ENCODE measurements around the gene HIRA.

The HIRA gene

DNA sequence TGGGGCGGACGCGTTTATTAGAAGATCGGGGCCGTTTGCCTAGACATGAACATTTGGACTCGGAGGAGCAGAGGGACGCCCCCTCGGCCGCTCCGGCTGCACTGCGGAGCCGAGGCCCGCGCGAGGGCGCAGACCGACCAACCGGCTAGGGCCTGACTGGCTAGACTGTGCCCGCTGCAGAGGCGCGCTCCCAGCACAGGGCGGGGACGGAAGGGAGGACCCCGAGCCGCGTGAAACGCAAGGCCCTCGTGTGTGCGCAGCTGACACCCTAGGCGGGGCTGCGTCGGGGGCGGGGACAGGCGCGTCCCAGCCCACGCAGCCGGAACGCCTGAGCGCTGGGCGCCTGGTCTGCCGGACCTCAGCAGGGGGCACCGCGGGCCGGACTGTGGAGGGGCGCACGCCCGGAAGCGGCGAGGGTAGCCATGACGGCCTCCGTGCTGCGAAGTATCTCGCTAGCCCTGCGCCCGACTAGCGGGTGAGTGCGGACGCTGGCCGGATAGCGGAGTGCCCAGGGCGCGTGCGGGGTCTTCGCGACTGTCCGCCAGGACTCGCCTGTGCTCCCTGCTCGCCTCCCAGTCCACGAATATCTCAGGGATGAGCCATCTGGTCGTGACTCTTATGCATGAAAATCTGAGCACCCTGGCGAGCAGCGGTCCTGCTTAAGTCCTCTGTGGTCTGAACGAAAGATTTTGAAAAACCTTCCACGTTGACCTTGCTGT, 759 bp upstream of the HIRA start, which contains the start of gene MRPL40:
TSS of gene MRPL40 (plus strand) at position 413 of the 719 bp plus-strand sequence. CDS start at position 423, 10 bp downstream.
- peak; percentile 97 for DNase-seq (ENCODE audit: low read depth)
- TF ChIP-seq, protein P1, sequence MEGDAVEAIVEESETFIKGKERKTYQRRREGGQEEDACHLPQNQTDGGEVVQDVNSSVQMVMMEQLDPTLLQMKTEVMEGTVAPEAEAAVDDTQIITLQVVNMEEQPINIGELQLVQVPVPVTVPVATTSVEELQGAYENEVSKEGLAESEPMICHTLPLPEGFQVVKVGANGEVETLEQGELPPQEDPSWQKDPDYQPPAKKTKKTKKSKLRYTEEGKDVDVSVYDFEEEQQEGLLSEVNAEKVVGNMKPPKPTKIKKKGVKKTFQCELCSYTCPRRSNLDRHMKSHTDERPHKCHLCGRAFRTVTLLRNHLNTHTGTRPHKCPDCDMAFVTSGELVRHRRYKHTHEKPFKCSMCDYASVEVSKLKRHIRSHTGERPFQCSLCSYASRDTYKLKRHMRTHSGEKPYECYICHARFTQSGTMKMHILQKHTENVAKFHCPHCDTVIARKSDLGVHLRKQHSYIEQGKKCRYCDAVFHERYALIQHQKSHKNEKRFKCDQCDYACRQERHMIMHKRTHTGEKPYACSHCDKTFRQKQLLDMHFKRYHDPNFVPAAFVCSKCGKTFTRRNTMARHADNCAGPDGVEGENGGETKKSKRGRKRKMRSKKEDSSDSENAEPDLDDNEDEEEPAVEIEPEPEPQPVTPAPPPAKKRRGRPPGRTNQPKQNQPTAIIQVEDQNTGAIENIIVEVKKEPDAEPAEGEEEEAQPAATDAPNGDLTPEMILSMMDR (conservative IDR thresholded peaks at IDR 0.05; ENCODE audit: low read depth, low read length), result no peak
- H3K4me3 ChIP-seq (ENCODE audit: low read depth, low read length), result peak within 1 kb of the TSS; percentile 83

DNA sequence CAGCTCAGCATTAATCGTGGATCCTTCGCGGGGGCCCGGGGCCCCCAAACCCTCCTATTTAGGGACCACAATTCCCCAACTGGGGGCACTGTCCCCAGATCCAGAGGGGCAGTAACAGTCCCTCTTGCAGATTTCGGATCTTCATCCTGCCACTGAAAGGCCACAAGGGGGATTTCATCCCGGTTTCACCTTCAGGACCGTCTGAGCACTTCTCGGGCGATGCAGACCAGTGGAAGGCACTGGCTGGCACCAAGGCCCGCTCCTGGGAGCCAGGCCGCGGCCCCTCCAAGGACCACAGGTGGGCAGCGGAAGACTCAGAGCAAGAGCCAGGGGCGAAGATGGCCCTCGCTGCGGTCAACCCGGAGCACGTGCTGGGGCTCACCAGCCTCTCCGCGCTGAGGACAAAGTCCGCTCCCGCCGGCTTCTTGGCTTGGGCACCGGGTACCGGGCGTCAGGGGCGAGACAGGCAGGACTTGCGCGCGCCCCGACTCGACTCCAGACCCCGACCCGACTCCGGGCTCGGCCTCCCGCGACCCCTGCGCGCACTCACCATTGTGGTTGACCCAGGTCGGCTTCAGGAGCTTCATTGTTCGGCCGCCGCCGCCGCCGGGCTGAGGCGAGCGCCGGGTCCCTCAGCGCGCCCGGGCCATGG, 517 bp downstream of the HIRA start:
- H3K4me3 ChIP-seq (ENCODE audit: low read depth, low read length), result peak overlapping the region; percentile 83
- TF ChIP-seq, protein P1 (conservative IDR thresholded peaks at IDR 0.05; ENCODE audit: low read depth, low read length), result peak; percentile 41
- peak; percentile 41 for DNase-seq (ENCODE audit: low read depth)

DNA sequence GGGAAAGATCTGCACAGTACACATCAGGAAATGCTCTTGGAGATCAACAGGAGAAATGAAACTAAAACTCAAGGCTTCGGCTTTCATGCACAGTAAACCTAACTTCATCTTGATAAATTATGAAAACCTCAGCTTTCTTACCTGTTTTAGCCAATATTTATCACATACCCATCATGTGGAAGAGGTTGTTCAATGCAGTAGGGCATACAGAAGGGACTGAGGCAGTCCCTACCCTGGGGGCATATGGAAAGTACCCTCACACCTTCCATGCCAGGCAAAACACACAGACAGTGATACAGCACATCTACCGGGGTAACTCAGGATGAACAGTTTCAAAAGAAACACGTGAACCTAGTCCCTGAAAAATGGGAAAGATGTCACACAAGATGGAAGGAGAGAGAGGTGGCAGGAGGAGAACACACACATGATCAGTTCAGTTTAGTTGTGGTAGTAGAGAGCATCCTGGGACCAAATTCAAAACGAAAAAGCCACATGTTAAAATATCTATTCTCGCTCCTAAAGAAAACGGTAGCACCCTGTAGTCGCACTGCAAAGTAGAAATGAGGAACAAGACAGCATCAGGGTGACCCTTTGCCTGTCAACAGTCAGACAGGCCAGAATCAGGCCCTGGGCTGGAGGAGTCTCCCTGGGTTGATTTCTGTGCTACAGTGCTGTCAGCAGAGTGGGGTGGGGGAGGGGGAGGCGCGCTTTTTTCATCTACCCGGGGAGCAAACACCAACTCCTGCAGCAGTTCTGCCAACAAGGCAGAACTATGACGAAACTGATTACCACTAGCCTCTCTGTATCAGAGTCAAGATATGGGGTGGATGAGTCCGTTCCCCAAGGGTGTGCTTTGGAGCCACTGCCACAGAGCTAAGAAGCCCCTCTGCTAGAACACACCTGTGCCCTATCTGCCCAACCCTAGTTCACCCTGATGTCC, 1.3 kb downstream of the HIRA start:
- TF ChIP-seq, protein P1 (conservative IDR thresholded peaks at IDR 0.05; ENCODE audit: low read depth, low read length), result no peak
- peak; percentile 84 for DNase-seq (ENCODE audit: low read depth)
- peak overlapping the region; percentile 83 for H3K4me3 ChIP-seq (ENCODE audit: low read depth, low read length)

DNA sequence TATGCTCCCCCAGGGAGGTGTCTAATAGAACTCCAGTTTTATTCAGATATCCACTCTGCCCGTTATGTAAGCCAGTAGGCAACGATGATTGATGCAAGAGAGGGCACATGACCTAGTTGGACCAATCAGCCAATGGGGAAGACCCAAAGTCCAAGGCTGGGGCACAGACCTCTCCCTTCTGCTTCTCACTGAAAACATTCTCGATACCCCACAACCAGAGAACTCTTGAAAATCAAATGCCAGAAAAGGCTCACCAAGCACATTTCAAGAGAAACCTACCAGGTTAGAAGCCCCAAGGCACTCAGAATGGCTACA, 7.4 kb downstream of the HIRA start:
- H3K4me3 ChIP-seq (ENCODE audit: low read depth, low read length), result no peak overlapping the region
- no peak for DNase-seq (ENCODE audit: low read depth)
- TF ChIP-seq, protein P1 (conservative IDR thresholded peaks at IDR 0.05; ENCODE audit: low read depth, low read length), result no peak

DNA sequence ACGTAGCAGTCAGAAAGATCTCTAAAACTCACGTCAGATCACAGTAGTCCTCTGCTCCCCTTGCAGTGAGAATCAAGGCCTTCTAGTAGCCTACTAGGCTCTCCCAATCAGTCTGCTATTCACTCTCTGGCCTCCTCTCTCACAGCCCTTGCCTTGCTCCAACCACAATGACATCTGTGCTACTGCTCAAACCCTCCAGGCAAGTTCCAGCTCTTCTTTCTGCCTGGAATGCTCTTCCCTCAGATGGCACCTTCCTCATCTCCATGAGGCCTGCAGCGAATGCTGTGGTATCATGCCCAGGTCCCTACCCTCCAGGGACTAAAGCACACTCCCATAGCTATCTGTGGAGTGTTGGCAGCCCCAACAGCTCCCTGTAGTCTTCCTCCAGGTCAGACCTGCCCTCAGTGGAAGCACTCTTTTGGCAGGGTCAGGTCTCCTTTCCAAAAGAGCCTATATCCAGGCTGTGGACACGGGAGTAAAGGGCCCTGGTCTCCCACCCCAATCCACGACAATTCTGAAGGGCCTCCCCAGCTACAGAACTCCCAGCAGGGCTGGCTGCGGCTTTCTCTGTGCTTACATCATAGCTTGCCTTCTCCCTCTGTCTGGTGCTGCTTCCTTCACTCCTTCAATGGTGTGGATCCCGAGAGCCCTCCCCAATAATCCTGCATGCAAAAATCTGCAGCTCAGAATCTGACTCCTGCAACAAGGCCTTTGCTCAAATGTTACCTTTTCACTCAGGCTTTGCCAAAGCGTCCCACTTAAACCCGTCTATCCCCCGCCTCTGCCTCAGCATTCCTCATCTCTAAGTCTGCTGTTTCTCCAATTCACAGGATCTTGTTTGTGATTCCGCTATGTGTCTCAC, 8.9 kb downstream of the HIRA start:
- H3K4me3 ChIP-seq (ENCODE audit: low read depth, low read length), result no peak overlapping the region
- peak; percentile 33 for DNase-seq (ENCODE audit: low read depth)
- TF ChIP-seq, protein P1 (conservative IDR thresholded peaks at IDR 0.05; ENCODE audit: low read depth, low read length), result no peak

DNA sequence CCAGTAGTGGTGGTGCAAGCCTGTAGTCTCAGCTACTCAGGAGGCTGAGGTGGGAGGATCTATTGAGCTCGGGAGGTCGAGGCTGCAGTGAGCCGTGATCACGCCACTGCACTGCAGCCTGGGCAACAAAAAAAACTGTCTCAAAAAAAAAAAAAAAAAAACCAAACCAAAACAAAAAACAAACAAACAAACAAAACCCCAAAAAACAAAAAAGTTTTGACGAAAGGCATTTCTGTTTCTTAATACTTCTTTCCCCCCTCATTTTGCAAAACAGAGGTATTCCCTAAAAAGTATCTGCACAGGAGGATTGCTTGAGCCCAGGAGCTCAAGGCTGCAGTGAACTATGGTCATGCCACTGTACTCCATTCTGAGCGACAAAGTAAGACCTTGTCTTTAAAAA, 11.2 kb downstream of the HIRA start:
- H3K4me3 ChIP-seq (ENCODE audit: low read depth, low read length), result no peak overlapping the region
- DNase-seq (ENCODE audit: low read depth), result no peak
- TF ChIP-seq, protein P1 (conservative IDR thresholded peaks at IDR 0.05; ENCODE audit: low read depth, low read length), result no peak

Measured in choroid plexus epithelial cell (primary cell).